ENCODE results near the gene CCDC39. TPM values are rescaled to one million over a fixed set of nuclear protein-coding genes. Genes with fewer than 3 reads are reported as not detected.

CCDC39 gene
- total and polyA plus RNA-seq, 2 of the 13 experiments (the other 11 are each of a cell fraction or from before 2014, with no cell fraction given), result not detected

- TF ChIP-seq, protein P1, sequence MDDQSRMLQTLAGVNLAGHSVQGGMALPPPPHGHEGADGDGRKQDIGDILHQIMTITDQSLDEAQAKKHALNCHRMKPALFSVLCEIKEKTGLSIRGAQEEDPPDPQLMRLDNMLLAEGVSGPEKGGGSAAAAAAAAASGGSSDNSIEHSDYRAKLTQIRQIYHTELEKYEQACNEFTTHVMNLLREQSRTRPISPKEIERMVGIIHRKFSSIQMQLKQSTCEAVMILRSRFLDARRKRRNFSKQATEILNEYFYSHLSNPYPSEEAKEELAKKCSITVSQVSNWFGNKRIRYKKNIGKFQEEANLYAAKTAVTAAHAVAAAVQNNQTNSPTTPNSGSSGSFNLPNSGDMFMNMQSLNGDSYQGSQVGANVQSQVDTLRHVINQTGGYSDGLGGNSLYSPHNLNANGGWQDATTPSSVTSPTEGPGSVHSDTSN (CRISPR knock-in tag; IDR thresholded peaks at IDR 0.05; ENCODE audit: borderline replicate concordance), result no peak
- TF ChIP-seq FOXP1 (IDR thresholded peaks at IDR 0.05), result no peak
- TF ChIP-seq FOXP1 (CRISPR knock-in tag; IDR thresholded peaks at IDR 0.05), result peak; percentile 25; the same call in 1 of the 2 replicates
- TF ChIP-seq MED13 (CRISPR knock-in tag; IDR thresholded peaks at IDR 0.05), result no peak
- TF ChIP-seq UBTF (CRISPR knock-in tag; IDR thresholded peaks at IDR 0.05), result peak; percentile 96
- TF ChIP-seq ZNF569 (CRISPR knock-in tag; IDR thresholded peaks at IDR 0.05; ENCODE audit: borderline replicate concordance), result no peak
- no peak for TF ChIP-seq CERS6 (CRISPR knock-in tag; IDR thresholded peaks at IDR 0.05)
- TF ChIP-seq CCAR2 (optimal IDR thresholded peaks at IDR 0.05; ENCODE audit: low read depth, low read length), result no peak
- TF ChIP-seq, protein P2, sequence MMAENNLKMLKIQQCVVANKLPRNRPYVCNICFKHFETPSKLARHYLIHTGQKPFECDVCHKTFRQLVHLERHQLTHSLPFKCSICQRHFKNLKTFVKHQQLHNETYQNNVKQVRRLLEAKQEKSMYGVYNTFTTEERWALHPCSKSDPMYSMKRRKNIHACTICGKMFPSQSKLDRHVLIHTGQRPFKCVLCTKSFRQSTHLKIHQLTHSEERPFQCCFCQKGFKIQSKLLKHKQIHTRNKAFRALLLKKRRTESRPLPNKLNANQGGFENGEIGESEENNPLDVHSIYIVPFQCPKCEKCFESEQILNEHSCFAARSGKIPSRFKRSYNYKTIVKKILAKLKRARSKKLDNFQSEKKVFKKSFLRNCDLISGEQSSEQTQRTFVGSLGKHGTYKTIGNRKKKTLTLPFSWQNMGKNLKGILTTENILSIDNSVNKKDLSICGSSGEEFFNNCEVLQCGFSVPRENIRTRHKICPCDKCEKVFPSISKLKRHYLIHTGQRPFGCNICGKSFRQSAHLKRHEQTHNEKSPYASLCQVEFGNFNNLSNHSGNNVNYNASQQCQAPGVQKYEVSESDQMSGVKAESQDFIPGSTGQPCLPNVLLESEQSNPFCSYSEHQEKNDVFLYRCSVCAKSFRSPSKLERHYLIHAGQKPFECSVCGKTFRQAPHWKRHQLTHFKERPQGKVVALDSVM (CRISPR knock-in tag; IDR thresholded peaks at IDR 0.05), result peak; percentile 17; the same call in 1 of the 2 replicates
- no peak for TF ChIP-seq TBX3 (IDR thresholded peaks at IDR 0.05; ENCODE audit: borderline replicate concordance)
- TF ChIP-seq KLF6 (CRISPR knock-in tag; IDR thresholded peaks at IDR 0.05), result peak; percentile 56
- 0 out of 2 replicates have a peak, but pooled peaks have one; percentile 20 for TF ChIP-seq FOXO4 (CRISPR knock-in tag; conservative IDR thresholded peaks at IDR 0.05)
- 0 out of 2 replicates have a peak, but pooled peaks have one; percentile 38 for TF ChIP-seq ZMAT3 (CRISPR knock-in tag; conservative IDR thresholded peaks at IDR 0.05)
- no peak for TF ChIP-seq STAT5B (CRISPR knock-in tag; IDR thresholded peaks at IDR 0.05)
- no peak for TF ChIP-seq MIER2 (CRISPR knock-in tag; IDR thresholded peaks at IDR 0.05)
- peak; percentile 91; the same call in 1 of the 2 replicates for TF ChIP-seq CBX5 (CRISPR knock-in tag; IDR thresholded peaks at IDR 0.05; ENCODE audit: borderline replicate concordance)
- peak; percentile 73; the same call in 1 of the 2 replicates for TF ChIP-seq ZNF564 (CRISPR knock-in tag; IDR thresholded peaks at IDR 0.05)
- TF ChIP-seq, protein P3, sequence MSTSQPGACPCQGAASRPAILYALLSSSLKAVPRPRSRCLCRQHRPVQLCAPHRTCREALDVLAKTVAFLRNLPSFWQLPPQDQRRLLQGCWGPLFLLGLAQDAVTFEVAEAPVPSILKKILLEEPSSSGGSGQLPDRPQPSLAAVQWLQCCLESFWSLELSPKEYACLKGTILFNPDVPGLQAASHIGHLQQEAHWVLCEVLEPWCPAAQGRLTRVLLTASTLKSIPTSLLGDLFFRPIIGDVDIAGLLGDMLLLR (CRISPR knock-in tag; IDR thresholded peaks at IDR 0.05), result 0 out of 2 replicates have a peak, but pooled peaks have one; percentile 33
- peak; percentile 54; the same call in 1 of the 2 replicates for TF ChIP-seq SETDB1 (CRISPR knock-in tag; IDR thresholded peaks at IDR 0.05; ENCODE audit: borderline replicate concordance)
- TF ChIP-seq ZNF501 (CRISPR knock-in tag; IDR thresholded peaks at IDR 0.05), result peak; percentile 100
These were observed 77.3 kb downstream of the CCDC39 start, which contains the start of gene TTC14 (continued) for GRCh38 chr3:180601688-180602666.

All from HepG2 (cell line).